Spinal cord (tissue), 10 donors: Measurements from ENCODE around the gene TNXB. TPM values are rescaled to one million over a fixed set of nuclear protein-coding genes. Genes with fewer than 3 reads are reported as not detected.

Experiments used
- DNase-seq, 6 donors: peaks; one replicate each; pipeline versions ENCODE4 v3.0.0 to v3.0.0-alpha.2; 2013 to 2015; ENCODE audit warnings: low spot score in 6 of 6, low read depth in 4 of 6
- H3K27ac ChIP-seq: one replicate; pipeline ENCODE4 v1.5.1; 2013; ENCODE audit warnings: low read depth, low read length, control low read depth
- H3K27me3 ChIP-seq: one replicate; pipeline ENCODE4 v1.6.1; 2013; ENCODE audit warnings: low read length; ENCODE audit not compliant: control insufficient read depth, insufficient read depth
- H3K36me3 ChIP-seq: one replicate; pipeline ENCODE4 v1.6.1; 2013; ENCODE audit warnings: low read length; ENCODE audit not compliant: control insufficient read depth, insufficient read depth
- H3K4me1 ChIP-seq: one replicate; pipeline ENCODE4 v1.6.1; 2013; ENCODE audit warnings: low read length; ENCODE audit not compliant: control insufficient read depth, insufficient read depth
- H3K4me3 ChIP-seq: one replicate; pipeline ENCODE4 v1.5.1; 2013; ENCODE audit warnings: low read depth, low read length, control low read depth
- H3K9me3 ChIP-seq: one replicate; pipeline ENCODE4 v1.6.1; 2013; ENCODE audit warnings: low read length; ENCODE audit not compliant: control insufficient read depth, insufficient read depth
- WGBS: methylation state at CpG from one replicate; pipeline ENCODE4 v1.1.5; 2013; ENCODE audit warnings: missing lambda C conversion rate; ENCODE audit not compliant: insufficient coverage; 5-methylcytosine and 5-hydroxymethylcytosine counted together
- polyA plus RNA-seq, 2 donors: library from polyadenylated mRNA; unstranded; fragments of 120-200 nt; gene quantifications; one replicate each; pipeline ENCODE4 v1.2.1, GENCODE V29; 2013; ENCODE audit not compliant: insufficient read length in 2 of 2
- total RNA-seq, 2 donors: library from RNA; depleted of rRNA in 1 of 2; stranded (reverse); fragments of 120-200 nt in 1 of 2; fragments of >200 nt in 1 of 2; gene quantifications; one replicate each; pipeline versions ENCODE4 v1.2.3 to v1.2.4, GENCODE V29; 2013 to 2014
- donor health status: healthy.

Gene TNXB
- total and polyA plus RNA-seq, 4 donors = 26.1 to 78.4 (median 50.1) TPM

DNA sequence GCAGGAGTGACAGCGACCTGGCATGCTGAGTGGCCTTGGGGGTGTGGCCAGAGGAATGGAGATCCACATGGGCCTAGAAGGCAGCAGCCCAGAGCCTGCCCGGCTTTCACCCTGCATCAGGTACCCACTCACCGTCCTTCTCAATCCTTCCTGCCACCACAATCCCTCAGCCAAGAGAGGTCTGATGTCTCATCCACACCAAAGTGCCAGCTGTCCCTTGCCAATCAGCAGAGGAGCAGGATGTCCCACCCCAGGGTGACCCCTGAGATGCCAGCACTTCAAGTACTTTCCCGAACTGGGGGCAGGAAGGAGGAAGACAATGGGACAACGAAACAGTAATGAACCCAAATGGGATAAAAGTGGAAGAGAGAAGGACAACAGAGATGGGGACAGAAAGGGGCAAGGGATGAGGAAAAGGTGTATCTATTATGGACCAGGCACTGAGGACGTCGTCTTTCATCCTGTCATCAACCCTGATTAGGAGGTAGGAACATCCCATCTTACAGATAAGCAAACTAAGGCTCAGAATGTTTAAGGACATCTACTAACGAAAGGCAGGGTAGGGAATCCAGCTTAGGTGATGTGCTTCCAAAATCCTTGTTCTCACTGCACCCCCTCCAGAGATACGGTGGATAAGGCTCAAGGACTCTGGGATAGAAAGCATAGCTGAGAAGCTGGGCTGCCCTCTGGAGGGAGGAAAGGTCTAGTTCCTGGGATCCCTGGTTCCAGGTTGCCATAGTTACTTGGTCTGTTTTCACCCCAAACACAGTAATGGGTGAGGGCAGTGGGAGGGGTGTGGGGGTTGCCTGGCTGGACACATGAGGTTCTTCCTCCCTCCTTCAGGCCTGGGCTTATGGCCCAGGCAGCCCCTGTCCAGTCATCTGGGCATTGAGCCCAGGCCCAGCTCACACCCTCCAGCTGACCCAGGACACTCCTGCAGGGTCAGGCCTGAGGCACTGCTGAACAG lies 4.5 kb upstream of the TNXB start:
- peak overlapping the region; percentile 84 for H3K27ac ChIP-seq
- peak in 2 of 6 donors; percentile 22 to 91 for DNase-seq
- 88% methylated on average over 5 of the region's 9 CpGs for WGBS

DNA sequence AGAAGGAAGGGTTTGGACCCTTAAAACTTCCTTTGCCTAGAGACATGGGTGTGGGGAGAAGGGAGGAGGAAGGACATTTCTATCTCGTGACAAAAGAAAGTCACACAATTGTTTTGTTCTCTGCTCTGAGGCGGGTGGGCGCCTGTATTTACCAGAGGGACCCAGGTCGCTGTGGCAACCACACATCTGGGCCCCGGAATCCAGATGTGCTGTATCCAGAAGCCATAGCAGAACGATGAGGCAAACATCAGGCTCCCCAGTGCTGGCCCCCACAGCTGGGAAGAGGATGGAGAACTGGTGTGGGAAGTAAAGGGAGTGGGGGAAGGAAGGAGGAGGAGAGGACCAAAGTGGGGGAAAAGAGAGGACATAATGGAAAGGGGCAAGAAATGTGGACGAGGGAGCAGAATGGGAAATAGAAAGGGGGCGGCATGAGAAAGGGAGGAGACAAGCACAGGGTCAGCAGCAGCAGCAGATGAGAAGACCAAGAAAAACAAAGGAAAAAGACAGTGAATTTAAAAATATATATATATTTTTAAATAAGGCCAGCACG lies 3.4 kb upstream of the TNXB start:
- Histone ChIP-seq H3K4me3 (no peak overlapping the region), H3K4me1 (peaks cover 38% of the 10 kb centered on the region), H3K27ac (peak overlapping the region; percentile 84), H3K36me3 (peaks cover 40% of the 10 kb centered on the region), H3K9me3 (no peaks in the 10 kb centered on the region), H3K27me3 (peaks cover 25% of the 10 kb centered on the region)
- DNase-seq = no peak
- WGBS = 35% methylated on average over 7 of the region's 9 CpGs

More for the DNA sequence above, 4.5 kb upstream of the TNXB start:
- H3K9me3 ChIP-seq = no peaks in the 10 kb centered on the region
- H3K4me3 ChIP-seq = no peak overlapping the region
- peaks cover 15% of the 10 kb centered on the region for H3K27me3 ChIP-seq
- peaks cover 29% of the 10 kb centered on the region for H3K4me1 ChIP-seq
- H3K36me3 ChIP-seq = peaks cover 51% of the 10 kb centered on the region

DNA sequence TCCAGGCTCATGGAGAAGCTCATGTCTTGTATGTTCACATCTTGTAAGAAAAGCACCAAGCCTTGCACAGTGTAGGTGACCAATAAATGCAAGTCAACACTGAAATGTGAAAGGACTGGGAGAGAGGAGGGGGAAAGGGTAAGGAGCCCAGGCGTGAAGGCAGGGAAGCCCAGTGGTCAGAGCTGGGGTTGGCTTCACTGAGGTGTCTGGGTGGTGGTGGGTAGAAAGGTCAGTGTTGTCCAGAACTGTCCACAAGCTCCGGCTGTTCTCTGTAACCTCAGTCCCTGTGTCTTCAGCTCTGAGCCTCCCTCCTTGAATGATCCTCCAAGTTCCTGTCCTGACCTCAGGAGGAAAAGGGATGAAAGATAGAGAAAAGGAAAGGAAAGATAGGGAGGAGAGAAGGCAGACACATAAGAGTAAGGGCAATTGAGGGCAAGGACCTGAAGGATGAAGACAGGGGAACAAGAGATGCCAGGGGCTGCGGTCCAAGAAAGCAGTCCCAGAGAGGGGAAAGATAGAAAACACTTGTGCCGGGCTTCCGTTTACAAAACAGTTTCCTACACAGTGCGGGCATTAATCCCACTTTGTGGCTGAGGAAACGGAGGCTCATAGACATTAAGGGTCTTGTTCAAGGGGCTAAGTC lies 2.4 kb upstream of the TNXB start:
- H3K9me3 ChIP-seq = no peaks in the 10 kb centered on the region
- H3K4me3 ChIP-seq = no peak overlapping the region
- 71% methylated on average over 1 of the region's 7 CpGs for WGBS
- H3K27me3 ChIP-seq = peaks cover 26% of the 10 kb centered on the region
- H3K4me1 ChIP-seq = peaks cover 40% of the 10 kb centered on the region
- peaks cover 30% of the 10 kb centered on the region for H3K36me3 ChIP-seq
- peak overlapping the region; percentile 84 for H3K27ac ChIP-seq
- no peak for DNase-seq

DNA sequence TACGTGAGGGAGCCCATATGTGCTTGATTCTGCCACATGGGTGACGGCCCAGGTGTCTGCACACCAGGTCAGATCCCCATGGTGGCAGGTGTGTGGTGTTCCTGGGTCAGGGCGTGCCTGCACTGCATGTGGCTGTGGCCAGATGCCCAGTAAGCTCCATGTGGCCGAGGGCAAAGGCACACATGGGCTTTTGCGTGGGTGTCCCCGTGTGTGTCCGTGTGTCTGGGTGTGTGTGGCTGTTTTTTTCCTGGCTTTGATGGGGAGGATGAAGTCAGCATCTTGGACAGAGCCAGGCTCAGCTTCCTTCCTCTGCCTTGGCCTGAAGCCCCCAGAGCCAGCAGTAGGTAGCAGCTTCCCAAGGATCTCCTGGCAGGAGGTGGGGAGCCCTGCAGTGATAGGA lies 1.5 kb upstream of the TNXB start:
- peaks cover 40% of the 10 kb centered on the region for H3K4me1 ChIP-seq
- DNase-seq = no peak
- peaks cover 26% of the 10 kb centered on the region for H3K27me3 ChIP-seq
- no peaks in the 10 kb centered on the region for H3K9me3 ChIP-seq
- H3K36me3 ChIP-seq = peaks cover 21% of the 10 kb centered on the region
- WGBS = 78% methylated on average over 4 of the region's 7 CpGs
- H3K27ac ChIP-seq = peak overlapping the region; percentile 54
- H3K4me3 ChIP-seq = no peak overlapping the region

DNA sequence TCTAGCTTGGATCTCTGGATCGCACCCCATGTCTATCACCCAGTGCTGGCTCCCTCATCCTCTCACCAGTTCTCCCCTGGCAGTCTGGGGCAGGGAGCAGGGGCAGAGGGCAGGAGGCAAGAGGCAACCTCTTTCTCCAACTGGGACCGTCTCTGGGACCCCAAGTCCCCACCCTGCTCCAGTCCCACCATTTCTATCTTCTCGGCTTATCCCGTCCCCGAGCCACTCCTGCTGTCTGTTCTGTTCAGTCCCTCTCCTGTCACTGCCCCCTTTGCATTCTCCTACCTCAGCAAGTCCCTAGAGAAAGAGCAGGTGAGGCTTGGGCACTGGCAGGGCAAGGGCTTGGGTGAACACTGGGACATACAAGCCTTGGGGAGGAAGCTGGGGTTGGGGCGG lies 625 bp upstream of the TNXB start:
- no peak overlapping the region for H3K4me3 ChIP-seq

DNA sequence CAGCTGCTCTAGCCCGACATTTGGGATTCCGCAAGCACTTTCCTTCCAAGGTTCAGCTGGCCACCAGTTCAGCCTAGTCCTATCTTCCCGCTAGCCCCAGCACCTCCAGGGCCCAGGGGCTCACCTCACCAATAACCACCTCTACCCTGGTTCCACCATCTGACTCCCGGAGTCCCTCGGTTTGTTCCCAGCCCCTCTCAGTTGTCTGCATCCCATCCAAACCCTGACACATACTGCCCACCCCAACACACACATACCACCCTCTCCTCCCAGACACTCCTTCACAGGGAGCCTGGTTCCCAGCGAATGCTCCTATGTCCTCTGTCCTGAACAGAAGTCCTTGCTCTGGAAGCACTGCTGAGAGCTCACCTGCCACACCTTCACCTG lies 418 bp downstream of the TNXB start:
- Histone ChIP-seq H3K9me3 (no peaks in the 10 kb centered on the region), H3K4me3 (peak overlapping the region; percentile 35), H3K4me1 (peaks cover 34% of the 10 kb centered on the region), H3K27ac (peak overlapping the region; percentile 80), H3K27me3 (peaks cover 26% of the 10 kb centered on the region), H3K36me3 (peaks cover 9% of the 10 kb centered on the region)
- 51% methylated on average over 6 of the region's 6 CpGs for WGBS
- no peak for DNase-seq

More for the DNA sequence above, 625 bp upstream of the TNXB start:
- DNase-seq = peak in 1 of 6 donors; percentile 14
- 46% methylated on average over 6 of the region's 6 CpGs for WGBS
- Histone ChIP-seq H3K9me3 (no peaks in the 10 kb centered on the region), H3K27me3 (peaks cover 26% of the 10 kb centered on the region), H3K36me3 (peaks cover 15% of the 10 kb centered on the region), H3K27ac (peak overlapping the region; percentile 62), H3K4me1 (peaks cover 40% of the 10 kb centered on the region)

DNA sequence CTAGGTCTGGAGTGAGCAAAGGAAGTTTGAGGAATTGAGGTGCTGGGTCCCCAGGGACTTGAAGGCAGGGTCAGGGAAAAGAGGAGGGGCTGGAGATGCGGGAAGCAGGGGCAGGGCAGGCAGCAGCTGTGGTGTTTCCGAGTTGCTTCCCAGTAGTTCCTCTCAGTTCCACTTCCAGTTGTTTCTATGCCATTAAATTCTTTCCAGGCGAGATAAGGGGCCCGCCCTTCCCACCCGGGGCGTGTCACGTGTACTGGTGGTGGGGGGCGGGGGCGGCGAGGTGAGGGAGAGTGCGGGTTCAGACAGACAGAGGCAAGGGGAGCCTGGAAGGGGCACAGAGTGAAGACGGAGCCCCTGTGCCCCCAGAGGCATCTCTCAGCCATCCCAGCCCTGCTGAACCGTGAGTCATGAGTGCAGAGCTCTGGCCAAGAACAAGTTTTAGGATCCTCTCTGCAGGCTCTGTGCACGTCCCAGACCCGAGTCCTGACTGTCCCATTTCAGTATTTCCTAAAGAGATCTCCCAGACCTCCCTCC lies 977 bp downstream of the TNXB start:
- H3K36me3 ChIP-seq = peaks cover 6% of the 10 kb centered on the region
- no peaks in the 10 kb centered on the region for H3K9me3 ChIP-seq
- peaks cover 30% of the 10 kb centered on the region for H3K4me1 ChIP-seq
- H3K27ac ChIP-seq = peak overlapping the region; percentile 80
- peak overlapping the region; percentile 35 for H3K4me3 ChIP-seq
- WGBS = 4% methylated on average over 11 of the region's 15 CpGs
- DNase-seq = peak in 1 of 6 donors; percentile 64
- peaks cover 26% of the 10 kb centered on the region for H3K27me3 ChIP-seq

DNA sequence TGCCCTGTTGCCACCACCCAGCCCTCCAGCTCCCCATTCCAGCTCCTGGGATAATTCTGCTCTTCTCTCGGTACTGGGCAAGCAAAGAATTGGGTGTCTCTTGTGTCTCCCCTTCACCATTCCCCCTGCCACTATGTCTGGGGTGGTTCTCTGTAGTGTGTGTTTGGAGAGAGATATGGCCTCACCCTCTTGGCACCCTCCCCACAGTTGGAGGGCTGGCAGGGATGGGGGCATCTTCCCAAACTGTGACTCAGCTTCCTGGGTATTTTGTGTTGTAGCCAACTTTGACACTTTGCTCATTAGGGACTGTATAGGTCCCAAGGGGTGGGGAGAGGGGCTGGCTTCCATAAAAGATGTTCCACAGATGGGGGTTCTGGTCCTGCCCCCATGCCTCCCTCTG lies 1.7 kb downstream of the TNXB start:
- DNase-seq = no peak
- no peaks in the 10 kb centered on the region for H3K9me3 ChIP-seq
- H3K36me3 ChIP-seq = peaks cover 3% of the 10 kb centered on the region
- H3K4me3 ChIP-seq = peak overlapping the region; percentile 7
- H3K27ac ChIP-seq = peak overlapping the region; percentile 80
- peaks cover 26% of the 10 kb centered on the region for H3K27me3 ChIP-seq
- WGBS = no CpG with 5 or more reads among the region's 1 CpG
- peaks cover 26% of the 10 kb centered on the region for H3K4me1 ChIP-seq

DNA sequence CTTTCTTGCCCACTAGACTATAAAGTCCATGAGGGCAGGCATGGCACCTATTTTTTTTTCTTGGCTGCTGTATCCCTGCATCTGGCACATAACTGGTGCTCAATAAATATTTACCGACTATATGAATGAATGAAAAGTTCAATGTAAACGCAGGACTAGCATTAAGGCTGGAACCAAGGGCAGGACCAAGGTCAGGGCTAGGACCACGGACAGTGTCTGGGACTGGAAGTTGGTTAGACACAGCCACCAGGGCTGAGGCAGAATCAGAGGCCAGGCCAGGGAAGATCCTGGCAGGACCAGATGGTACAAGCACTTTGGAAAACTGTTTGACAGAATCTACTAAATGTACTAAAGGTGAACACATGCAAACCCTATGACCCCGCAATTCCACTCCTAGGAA lies 3.7 kb downstream of the TNXB start:
- 63% methylated on average over 2 of the region's 4 CpGs for WGBS
- no peak overlapping the region for H3K27ac ChIP-seq
- H3K4me1 ChIP-seq = peaks cover 25% of the 10 kb centered on the region
- no peaks in the 10 kb centered on the region for H3K36me3 ChIP-seq
- H3K9me3 ChIP-seq = no peaks in the 10 kb centered on the region
- no peak for DNase-seq
- H3K4me3 ChIP-seq = no peak overlapping the region
- H3K27me3 ChIP-seq = peaks cover 26% of the 10 kb centered on the region
